GM18951 (cell line): ENCODE results near the gene ARRDC3.
"Not testable (repeated sequence)": the region's sequence is repeated elsewhere in the genome, so short reads cannot be mapped to it uniquely, and the experiment has no call there.

Experiments
- POLR2A ChIP-seq: IDR thresholded peaks from 4 replicates; pipeline ENCODE4 v1.6.1; 2011; ENCODE audit warnings: mild to moderate bottlenecking; ENCODE audit not compliant: insufficient read length, insufficient read depth; ENCODE audit errors: extremely low read depth
- in situ Hi-C: fragments of 300-500 bp; cut with MboI; formaldehyde crosslinking; loops from one replicate; pipeline ENCODE4 v1.12.0; 2022; ENCODE audit warnings: low sequenced_read_pairs, mixed read lengths, inconsistent platforms; ENCODE audit not compliant: unreplicated experiment

The ARRDC3 gene

DNA sequence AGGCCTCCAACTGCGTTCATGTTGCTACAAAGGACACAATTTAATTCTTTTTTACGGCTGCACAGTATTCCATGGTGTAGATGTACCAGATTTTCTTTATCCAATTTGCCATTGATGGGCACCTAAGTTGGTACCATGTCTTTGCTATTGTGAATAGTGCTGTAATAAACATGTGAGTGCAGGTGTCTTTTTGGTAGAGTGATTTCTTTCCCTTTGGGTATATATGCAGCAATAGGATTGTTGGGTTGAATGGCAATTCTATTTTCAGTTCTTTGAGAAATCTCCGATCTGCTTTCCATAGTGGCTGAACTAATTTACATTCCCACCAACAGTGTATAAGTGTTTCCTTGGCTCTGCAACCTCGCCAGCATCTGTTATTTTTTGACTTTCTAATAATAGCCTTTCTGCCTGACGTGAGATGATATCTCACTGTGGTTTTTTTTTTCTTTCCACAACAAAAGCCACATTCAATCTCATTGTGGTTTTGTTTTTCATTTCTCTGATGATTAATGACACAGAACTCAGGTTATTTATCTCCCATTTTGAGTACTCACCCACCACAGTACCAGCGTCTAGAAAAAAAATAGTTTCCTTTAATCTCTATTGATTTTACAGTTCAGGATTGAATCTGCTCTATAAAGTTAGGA, 21.9 kb downstream of the ARRDC3 start:
- TF ChIP-seq POLR2A, result no peak
- in situ Hi-C loops, result no loop called here

- in situ Hi-C loops, result no loop called here
- TF ChIP-seq POLR2A, result no peak
Observed at GRCh38 chr5:91359962-91360609, 23.0 kb downstream of the ARRDC3 start.

DNA sequence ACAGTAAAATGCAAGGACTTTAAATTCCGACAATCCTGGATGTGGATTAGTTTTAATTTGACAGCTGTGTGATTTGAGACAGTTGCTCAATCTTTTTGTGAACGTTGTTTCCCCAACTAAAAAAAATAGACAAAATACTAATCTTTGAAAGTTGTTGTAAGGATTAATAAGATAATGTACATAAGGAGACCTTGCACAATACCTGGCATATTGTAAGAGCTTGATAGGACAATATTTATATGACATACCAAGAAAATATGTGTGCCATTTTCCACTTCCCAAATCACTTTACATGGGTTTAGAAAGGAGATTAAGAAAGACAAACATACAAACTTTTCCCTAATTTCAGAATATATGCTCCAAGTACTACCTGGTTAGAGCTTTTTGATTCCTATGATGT, 25.3 kb downstream of the ARRDC3 start:
- no peak for TF ChIP-seq POLR2A
- in situ Hi-C loops, result no loop called here

- no peak for TF ChIP-seq POLR2A
- in situ Hi-C loops, result no loop called here
Observed at GRCh38 chr5:91357012-91357634, 26.0 kb downstream of the ARRDC3 start.

DNA sequence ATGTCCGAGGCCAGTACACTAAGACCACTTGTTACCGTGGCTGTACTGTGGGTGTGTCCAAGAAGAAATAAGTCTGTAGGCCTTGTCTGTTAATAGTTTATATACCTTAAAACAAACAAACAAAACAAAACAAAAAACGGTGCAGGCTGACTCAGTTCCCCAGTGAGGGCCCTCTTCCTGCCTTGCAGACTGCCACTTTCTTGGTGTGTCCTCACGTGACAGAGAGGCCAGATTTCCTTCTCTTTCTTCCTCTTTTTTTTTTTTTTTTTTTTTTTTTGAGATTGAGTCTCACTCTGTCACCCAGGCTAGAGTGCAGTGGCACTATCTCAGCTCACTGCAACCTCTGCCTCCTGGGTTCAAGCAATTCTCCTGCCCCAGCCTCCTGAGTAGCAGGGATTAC, 28.2 kb downstream of the ARRDC3 start:
- in situ Hi-C loops, result not testable (repeated sequence)

DNA sequence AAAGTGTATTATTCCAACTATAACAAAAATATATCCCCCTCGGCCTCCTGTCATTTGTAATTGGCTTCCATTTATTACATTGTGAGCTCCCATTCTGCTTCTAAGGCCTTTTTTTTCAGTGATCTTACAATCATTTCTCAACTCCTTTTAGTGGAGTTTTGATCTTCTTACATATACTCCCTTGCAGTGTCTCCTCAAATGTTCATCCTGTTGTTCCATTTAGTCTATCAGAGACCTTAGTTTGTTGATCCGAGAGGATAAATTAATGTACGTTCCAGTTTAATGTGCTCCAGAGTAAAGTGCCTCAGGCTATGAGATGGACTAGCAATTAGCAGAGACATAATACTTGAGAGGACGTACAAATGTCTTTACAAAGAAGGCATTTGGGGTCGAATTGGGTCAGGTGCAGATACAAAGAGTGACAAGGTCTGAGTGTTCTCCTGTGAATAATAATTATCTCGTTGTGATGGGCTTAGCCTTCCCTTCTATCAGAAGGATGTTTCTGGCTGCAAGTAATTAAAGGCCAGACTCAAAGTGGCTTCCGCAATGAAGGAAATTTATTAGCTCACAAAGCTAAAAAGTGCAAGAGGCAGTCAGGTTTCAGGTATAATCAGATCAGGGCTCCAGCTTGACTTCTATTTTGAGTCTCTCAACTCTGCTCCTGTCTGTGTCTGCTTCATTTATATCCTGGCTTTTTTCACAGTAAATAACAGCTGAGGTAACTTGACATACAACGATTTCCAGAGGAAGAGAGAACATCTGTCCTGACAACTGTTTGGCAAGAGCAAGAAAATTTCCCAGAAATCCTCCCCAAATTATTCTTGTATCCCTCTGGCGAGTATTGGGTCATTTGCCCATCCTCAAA, 30.1 kb downstream of the ARRDC3 start:
- in situ Hi-C loops, result no loop called here
- no peak for TF ChIP-seq POLR2A

DNA sequence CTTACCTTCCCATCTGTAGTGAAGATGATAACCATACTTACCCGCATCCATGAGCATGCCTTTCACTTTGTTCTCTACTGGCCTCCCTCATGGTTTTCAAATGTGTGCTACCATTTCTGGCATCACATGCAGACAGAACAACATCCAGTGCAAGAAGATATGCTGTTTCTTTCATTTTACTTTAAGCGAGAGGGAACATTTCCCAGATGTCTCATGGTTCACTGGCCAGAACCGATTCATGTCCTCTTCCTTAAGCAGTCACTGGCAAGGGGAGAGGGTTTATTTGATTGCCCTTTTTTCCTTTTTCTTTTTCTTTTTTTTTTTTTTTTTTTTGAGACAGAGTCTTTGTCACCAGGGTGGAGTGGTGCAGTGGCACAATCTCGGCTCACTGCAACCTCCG, 37.7 kb downstream of the ARRDC3 start:
- in situ Hi-C loops, result no loop called here
- TF ChIP-seq POLR2A, result no peak

GRCh38 chr5:91344661-91345200, 38.4 kb downstream of the ARRDC3 start:
- in situ Hi-C loops, result not testable (repeated sequence)

DNA sequence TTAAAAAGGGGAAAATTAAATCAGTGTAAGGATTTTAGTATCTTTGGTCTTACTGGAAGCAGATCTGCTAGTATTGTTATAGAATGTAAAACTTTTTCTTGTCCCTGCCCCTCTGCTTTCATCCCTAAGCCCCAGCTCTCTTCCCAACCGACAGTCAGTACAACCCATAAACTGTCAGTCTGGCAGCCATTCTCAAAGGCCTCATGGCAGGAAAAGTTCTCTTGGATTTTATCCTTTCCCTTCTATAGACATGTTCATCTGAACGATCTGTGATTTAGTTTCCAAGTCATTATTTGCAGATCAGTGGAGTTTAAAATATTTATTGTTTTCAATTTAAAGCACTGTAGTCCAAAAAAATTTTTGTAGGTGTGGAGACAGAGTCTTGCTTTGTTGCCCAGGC, 39.2 kb downstream of the ARRDC3 start:
- TF ChIP-seq POLR2A, result no peak
- in situ Hi-C loops, result no loop called here

- in situ Hi-C loops, result not testable (repeated sequence)
Observed at GRCh38 chr5:91342931-91343330, 40.2 kb downstream of the ARRDC3 start.

- TF ChIP-seq POLR2A, result no peak
- in situ Hi-C loops, result no loop called here
Observed at GRCh38 chr5:91341154-91341553, 42.0 kb downstream of the ARRDC3 start.

- in situ Hi-C loops, result no loop called here
- no peak for TF ChIP-seq POLR2A
Observed at GRCh38 chr5:91340532-91340931, 42.6 kb downstream of the ARRDC3 start.

DNA sequence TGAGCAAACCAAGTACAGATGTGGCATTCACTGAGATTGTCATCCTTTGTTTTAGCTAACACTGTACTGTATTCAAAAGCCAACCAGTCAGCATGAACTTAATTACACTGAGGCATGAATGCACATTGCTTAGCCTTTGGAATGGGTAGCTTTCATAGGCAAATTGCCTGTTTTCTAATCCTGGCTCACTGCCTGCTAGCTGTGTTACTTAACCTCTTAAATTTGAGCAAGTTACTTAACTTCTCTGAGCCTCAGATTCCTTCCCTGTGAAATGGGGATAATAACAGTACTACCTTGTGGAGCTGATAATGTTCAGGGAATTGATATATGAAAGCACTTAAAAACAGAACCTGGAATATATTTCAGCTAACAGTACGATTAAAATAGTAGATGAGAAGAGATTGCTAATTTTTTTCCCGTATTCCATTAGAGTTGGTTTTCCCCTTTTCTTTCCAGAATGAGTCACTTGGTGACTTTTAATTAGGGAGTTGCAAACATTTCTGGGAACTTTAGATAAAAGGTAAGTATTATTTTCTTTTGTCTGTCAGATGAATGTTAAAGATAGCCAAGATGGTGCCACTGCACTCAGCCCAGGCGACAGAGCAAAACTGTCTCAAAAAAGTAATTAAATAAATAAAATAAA, 43.9 kb downstream of the ARRDC3 start:
- in situ Hi-C loops, result no loop called here
- no peak for TF ChIP-seq POLR2A
